HG03442 (cell line): Measurements from ENCODE around the gene HAGH.

Experiments used
- ATAC-seq: cut with Tn5 transposase; IDR thresholded peaks from one replicate; pipeline ENCODE4 v1.9.1; 2021; ENCODE audit warnings: mild to moderate bottlenecking, moderate library complexity; ENCODE audit not compliant: unreplicated experiment

HAGH gene

DNA sequence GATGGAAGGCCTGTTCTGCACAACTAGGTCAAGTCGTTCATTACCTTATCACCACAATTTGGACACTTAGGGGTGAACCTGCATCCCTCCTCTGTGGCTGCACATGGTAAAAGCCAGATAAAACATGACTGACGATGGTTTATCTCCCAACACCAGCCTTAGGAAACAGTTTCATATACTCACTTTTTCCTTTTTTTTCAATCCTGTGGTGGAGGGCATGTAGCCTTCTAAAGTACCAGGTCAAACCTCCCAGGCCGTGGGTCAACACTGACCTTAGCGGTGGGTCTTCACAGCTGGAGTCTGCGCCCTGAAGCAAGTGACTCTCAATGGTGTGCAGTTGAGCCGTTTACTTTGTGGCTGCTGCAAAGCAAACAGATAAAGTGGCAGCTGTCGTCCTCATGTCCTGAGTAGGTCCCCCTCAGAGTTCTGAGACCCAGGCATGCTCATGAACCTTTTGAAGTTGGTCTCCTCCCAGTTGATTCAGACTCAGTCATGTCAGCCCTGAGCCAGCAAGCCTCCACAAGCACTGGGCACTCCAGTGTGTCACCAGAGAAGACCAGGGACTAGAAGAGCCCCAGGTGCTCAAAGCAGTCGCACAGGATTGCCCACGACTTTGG is 6.3 kb upstream of the HAGH start:
- no peak for ATAC-seq

DNA sequence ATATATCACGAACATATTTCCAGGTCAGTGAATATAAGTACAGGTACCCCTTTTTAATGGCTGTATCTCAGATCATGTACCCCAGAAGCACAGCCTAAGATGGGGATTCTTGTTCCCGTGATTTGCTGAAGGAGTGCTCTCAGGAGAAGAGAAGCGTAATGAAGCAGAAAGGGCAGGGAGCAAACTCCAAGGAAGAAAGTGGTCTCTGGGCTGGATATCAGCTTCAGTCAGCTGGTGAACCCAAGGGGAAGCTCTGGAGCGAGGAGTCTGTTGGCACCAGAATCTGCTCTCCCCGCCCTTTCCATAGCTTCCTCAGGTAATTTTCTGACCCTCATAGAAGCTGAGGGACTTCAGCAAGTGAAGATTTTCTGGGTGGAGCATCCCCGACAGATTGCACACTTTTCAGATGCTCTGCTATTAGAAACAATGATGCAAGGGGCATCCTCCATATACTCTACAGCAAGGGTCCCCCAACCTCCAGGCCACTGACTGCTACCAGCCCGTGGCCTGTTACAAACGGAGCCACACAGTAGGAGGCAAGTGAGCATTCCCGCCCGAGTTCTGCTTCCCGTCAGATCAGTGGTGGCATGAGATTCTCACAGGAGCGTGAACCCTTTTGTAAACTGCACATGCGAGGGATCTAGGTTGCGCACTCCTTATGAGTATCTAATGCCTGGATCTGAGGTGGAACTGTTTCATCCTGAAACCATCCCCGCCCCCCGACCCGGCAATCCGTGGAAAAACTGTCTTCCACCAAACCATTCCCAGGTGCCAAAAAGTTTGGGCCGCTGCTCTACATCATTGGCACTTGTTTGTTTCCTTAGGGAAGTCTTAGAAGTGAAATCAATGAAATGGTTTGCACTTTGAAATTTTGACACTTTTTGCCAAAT is 4.8 kb upstream of the HAGH start:
- ATAC-seq, result no peak

DNA sequence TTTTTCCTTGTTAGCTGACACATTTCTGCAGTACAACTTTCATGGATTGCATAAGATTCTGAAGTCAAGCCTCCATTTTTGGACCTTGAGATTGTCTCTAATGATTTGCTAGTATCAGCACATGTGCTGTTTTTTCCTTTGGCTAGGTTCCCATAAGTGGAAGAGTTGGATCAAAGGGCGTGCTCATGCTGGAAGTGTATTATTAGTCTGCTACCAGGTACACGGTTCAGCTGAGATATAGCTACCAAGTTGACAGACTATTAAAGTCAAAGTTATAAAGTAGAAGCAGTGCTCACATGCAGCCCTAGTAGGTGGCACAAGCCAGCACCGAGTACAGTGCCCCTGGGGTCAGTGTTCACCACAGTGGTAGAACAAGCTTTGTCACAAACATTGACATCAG is 3.6 kb upstream of the HAGH start:
- ATAC-seq, result no peak

DNA sequence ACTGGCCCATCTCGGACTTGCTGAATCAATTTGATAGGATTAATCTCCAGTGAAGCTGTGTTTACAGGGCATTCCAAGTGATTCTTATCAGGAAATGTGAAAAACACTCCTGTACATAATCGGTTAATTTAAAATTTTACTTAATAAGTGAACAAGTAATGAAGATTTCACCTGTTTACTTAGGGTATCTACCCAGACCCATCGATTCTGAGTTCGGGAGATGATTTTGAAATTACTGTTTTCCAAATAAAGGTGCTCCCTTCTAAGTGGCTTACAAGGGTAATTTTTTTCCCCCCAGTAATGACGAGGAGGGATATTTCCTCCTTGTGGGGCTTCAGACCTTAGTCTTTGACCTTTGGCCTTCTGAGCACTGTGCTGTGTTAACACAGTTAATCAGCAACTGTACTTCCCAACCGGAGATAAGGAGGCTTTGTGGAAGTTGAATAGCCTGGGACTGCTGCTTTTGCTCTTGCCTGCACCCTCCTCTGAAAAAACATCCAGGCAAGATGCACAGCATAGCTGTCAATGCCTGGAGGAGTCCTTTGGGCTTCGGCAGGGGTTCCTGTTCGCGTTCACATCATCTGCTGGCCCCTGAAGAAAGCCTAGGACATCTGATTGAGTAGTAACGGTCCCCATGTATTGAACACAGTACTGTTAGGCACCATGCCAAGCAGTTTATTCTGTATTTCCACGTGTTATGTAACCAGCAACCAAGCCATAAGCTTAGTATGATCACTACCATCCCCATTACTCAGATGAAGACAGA is 2.2 kb upstream of the HAGH start:
- ATAC-seq, result no peak

DNA sequence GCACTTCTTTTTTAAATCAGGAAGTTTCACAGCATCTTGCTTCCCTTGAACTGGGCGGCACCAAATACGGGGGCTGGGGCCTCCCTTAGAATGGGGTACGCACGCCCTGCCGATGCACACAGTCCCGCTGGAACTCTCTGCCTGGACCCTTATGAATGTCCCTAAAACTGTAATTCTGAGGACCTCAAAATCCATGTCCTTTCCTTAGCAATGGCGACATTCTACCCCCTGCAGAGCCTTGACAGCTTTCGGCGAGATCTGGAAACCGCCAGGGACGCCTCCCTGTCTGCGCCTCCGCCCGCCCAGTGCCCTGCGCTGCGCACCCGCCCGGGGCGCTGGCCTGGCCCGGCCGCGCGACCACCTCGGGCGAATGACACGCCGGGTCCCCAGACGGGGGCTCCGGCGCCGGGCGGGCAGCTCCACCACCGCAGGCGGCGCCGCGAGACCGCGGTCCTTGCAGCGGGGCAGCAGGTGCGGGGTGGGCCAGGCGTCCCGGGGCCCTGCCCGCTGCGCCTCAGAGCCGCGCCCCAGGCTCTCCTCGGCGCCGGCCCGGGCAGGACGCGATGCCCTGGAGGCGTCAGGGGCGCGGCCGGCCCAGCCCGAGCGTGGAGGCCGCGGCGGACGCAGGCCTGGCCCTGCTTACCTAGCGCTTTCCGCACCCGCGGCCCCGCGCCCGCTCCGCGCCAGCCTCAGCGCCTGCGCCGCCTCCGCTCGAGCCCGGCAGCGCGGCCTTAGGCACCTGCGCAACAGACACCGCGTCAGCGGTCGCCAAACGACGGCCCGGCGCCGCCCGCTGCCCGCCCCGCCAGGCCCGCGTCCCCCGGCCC is 548 bp downstream of the HAGH start:
- ATAC-seq, result peak; percentile 41

DNA sequence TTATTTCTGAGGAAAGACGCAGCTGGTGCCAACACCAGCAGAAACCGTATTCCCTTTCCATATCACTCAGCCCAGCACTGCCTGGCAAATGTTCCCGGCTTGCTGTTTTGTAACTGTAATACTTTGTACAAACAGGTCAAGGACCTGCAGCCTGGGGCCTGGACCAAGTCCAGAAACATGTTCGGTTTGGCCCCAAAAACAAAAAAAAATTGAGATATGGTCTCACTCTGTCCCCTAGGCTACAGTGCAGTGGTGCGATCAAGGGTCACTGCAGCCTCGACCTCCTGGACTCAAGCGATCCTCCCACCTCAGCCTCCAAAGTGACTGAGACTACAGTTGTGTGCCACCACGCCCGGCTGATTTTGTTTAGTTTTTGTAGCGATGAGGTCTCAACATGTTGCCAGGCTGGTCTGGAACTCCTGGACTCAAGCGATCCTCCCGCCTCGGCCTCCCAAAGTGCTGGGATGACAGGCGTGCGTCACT is 1.2 kb downstream of the HAGH start:
- no peak for ATAC-seq

DNA sequence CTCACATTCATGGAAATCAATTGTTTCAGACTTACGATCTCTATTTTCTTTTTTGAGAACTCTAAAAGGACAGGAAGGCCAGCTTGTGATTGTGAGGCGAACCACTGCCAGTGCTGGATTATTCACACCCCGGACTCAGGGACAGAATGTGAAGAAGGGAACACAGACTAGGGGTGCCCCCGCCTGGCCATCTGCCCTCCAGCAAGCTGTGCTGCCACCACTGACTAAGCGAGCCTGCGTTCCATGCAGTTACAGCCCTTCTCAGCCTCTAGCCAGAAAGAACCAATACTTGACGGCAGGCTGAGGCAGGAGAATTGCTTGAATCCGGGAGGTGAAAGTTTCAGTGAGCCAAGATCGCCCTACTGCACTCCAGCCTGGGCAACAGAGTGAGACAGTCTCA is 2.8 kb downstream of the HAGH start:
- no peak for ATAC-seq

DNA sequence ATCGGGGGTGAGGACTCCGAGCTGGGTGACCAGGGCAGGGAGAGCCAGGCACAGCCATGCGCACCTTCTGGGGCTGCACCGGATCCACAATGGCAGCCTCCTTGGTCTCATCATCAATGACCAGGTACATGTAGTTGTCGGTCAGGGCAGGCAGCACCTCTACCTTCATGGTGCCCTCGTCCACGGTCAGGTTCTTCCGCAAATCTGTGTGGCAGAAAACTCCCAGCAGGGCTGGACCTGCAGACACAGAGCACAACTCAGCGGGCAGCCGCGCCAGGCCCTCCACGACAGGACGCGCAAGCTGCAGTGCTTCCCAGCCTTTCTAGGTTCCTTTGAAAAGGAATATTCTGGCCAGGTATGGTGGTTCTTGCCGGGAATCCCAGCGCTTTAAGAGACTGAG is 3.8 kb downstream of the HAGH start:
- ATAC-seq, result no peak

DNA sequence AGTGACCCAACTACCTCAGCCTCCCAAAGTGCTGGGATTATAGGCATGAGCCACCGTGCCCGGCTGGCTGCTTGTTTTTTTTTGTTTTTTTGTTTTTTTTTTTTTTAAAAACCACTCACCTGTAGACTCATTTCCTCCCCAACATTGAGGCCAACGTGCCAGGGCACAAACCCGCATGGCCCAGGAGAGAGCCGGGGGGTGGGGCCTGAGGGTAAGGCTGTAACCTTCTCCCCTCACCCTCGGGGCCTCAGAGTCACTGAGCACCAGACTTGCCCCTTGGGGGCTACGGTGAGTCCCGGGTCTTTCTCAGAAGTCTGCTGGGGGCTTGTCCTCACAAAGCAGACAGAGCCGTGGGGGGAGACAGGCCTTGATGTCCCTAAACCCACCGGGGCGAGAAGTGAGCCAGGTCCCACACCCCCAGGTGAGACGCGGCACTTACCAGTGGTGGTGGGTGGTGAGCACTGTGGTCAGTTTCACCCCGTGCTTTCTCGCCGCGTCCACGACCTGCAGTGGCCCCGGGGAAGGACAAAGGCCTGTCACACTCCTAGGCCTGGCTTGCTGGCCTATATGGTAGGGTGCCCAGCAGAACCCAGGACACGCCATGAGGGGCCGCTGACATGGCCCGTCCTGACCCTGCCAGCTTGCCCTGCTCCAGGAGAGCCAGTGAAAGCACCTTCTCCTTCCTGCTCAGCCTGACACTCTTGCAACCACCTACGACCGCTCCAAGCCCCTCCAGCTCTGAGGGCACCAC is 4.6 kb downstream of the HAGH start:
- no peak for ATAC-seq

DNA sequence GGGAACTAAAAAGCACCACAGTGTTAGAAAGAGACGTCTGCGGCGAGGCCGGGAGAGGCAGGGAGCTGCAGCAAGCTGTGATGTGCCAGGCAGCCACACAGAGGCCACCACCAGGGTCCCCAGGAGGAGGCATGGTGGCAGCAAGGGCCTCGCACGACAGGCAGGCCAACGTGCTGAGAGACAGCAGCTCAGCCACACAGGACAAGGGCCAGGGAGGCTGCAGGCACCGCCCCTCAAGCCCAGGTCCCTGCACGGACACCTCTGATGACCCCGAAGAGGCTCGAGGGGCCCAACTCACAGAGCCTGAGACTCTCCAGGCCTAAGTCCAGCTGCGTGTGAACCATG is 5.7 kb downstream of the HAGH start:
- no peak for ATAC-seq

DNA sequence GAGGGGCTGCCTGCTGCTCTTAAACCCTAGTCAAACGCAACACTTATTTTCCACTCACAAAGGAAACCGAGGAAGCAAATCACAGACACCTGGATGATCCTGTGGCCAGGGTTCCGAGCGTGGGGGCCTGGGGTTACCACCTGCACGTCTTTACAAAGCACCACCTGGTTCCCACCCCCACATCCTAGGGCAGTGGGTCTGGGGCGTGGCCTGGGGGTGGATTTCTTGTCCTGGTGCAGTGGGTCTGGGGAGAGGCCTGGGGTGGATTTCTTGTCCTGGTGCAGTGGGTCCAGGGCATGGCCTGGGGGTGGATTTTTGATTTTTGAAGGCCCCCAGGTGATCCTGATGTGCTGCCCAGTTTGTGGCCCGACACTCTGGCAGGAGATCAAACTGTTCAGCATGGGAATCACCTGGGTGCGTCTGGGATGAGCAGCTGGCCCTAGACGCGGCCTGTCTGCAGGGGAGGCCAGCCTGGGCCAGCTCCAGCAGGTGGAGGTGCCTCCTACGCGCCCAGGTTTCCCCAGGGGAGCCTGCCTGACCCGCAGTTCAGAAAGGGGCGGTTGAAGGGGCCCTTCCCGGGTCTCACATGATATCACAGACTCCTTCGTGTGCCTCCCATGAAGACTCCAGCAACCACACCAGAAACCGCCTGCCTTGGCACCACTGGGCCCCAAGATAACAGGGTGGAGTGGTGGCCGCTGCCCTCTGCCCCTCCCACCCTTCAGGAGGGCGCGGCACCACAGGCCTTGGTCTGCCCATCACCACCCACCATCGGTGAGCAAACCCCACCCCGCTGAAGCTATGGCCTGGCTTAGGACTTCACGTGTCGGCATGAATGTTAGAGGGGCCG is 6.3 kb downstream of the HAGH start:
- ATAC-seq, result no peak

DNA sequence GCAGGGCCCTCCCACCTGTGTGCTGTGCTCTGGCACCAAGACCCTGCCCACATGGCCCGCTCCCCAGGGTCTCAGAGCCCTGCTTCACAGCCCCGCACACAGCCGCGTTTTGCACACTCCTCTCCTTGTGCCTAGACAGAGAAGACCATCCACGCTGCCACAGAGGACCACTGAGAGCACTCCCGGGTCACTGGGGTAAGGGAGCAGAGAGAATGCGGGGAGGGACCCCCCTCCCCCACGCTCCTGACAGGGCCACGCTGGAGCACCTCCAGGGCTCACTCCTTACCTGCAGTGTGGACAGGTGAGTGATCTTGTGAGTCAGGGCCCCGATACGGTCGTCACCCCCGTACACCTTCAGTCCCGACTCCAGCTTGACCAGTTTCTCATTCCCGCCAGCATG is 7.0 kb downstream of the HAGH start:
- ATAC-seq, result no peak

DNA sequence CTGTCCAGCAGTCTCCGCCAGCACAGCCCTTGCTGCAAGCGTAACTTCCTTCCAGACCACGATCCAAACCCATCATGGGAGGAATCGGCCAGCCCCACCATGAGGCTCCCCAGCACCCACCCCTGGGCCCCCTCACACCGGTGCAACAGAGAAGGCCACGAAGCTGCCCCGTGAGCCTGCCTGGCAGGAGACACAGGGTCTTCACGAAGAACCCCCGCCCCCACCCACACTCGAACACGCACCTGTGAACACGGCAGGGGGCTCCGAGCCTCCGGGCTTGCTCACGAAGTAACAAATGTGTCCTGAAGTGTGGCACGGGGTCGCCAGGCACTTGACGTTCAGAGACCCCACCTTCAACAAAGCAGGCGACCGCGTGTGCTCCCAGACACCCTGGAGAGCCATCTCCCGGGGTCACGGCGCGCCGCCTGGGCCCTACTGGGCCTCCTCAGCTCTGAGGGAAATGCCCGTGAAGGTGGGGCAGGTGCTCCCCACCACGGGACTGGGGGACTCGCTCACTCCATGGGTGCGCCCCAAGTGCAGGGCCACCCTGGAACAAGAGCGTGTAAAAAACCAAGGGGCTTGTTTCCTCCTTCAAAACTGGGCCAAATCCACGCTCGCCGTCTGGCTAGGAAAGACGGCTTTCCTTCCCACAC is 7.6 kb downstream of the HAGH start:
- no peak for ATAC-seq

DNA sequence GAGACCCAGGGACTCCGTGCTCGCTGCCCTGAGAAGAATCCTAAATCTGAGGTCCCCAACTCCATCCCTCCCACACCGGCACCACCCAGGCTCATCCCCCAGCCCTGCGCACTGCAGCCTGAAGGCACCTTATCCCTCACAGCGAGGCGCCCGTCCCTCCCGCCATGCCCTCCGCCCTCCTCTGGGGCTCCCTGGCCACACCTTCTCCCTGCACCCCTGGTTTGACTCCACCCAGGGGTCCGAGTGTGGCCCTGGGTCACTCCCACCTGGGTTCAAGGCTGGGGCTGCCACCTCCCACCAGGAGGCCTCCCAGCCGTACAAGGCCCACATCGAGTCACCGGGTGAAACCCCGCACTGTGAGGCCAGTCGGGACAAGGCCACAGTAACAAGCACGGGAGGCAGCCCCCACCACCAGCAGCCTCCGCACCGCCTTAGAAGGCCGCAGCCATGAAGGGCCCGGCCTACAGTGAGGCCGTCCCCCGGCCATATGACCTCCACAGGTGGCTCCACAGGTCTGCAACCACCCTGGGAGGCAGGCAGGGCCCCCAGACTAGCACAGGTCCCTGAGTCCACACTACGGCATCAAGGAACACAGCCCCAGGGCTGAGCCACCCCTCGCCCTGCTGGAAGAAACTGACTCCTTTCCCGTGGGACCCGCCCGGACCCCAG is 8.3 kb downstream of the HAGH start:
- no peak for ATAC-seq

DNA sequence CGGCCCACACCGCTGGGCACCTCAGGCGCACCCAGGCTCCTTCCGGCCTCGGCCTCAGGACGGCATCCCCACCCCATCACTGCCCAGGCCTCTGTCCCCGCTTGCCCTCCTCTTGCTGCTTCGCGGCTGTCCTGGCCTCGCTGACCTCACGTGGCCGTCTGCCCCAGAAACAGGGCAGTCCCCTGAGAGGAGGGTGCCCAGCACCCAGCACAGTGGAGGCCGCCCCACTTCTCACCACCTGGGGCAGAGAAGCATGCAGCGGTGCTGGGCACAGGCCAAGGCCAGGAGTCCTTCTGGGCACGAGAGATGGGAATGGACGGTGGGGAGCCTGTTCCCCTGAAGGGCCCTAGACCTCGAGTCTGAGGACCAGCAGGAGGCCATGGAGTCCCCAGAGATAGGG is 8.9 kb downstream of the HAGH start:
- no peak for ATAC-seq

DNA sequence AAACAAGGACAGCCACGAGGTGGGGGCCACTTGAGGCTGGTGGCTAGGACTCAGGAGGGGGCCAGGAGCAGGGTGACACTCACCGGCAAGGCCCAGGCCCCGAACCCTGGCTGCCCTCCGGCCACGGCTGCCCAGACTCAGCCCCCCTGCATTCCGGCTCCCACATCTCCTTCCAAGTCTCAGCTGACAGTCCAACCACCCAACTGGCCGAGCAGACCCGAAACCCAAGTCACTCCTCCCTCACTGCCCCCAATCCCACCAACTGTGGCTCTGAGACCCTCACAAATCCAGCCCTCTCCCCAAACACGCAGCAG is 9.4 kb downstream of the HAGH start:
- ATAC-seq, result no peak

DNA sequence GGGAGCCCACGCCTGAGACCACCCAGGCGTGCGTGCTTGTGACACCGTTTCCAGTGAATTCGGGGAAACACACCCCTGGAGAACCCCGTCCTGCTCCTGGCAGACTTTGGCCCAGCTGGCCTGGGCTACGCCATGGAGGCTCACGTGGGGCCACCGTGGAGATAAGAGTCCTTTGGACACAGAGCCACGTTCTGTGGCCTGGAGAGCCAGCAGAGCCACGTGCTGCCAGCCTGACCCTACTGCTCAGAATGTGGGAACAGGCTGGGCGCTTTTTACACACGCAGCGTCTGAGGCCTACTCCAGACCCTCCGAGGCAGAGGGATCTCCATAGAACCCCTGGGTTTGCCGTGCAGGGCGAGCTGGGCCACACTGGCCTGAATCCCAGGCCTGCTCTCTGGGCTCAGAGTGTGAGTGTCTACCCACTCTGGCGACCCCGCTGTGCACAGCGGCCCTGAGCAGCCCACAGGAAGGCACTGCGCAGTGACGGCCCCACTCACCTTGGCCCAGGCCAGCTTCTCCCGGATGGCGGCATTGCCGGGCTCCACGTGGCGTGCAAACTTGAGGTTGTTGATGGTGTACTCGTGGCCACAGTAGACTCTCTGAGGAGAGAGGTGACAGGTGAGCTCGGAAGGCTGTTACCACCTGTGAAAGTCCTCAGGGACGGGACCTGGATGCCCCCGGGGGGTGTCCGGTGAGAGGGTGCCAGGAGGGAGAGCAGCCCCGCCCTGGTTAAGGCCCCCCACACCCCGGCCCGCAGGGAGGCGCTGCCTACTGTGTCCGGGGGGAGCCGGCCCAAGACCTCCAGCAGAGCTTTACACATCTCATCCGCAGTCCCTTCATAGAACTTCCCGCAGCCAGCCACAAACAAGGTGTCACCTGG is 10.0 kb downstream of the HAGH start:
- no peak for ATAC-seq
